ENCODE data around the gene MOB3B. TPM values are rescaled to one million over a fixed set of nuclear protein-coding genes. Genes with fewer than 3 reads are reported as not detected.

The MOB3B gene
- total RNA-seq, 2 experiments from 2014 or later: 1.3 TPM

DNA sequence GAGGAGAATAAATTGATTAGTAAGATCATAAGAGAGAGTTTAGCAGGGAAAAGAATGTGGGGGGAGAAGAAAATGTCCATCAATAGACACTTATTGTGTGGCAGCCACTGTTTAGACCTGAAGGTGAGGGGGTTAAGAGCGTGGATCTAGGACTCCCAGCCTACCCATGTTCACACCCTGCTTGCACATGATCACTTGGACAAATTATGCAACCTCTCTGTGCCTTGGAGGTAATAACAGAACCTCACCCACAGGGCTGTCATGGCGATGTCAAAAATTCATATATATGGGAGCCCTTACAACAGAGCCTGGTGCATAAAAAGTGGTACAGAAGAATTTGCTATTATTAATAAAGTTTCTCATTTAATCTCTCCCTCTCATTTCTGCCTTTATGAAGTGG is 146.6 kb downstream of the MOB3B start:
- H3K4me1 Mint-ChIP-seq: peaks cover 12% of the 10 kb centered on the region
- DNase-seq: no peak
- no peaks in the 10 kb centered on the region for H3K9me3 Mint-ChIP-seq
- H3K4me3 Mint-ChIP-seq: no peak overlapping the region
- H3K36me3 Mint-ChIP-seq: no peaks in the 10 kb centered on the region
- H3K27me3 Mint-ChIP-seq: peaks cover 8% of the 10 kb centered on the region
- no peak overlapping the region for H3K27ac Mint-ChIP-seq

- peaks cover 8% of the 10 kb centered on the region for H3K27me3 Mint-ChIP-seq
- no peaks in the 10 kb centered on the region for H3K9me3 Mint-ChIP-seq
- no peaks in the 10 kb centered on the region for H3K36me3 Mint-ChIP-seq
- no peak for DNase-seq
- no peak overlapping the region for H3K4me3 Mint-ChIP-seq
- H3K27ac Mint-ChIP-seq: no peak overlapping the region
- H3K4me1 Mint-ChIP-seq: peaks cover 12% of the 10 kb centered on the region
Measured at GRCh38 chr9:27382308-27382707, 147.3 kb downstream of the MOB3B start.

DNA sequence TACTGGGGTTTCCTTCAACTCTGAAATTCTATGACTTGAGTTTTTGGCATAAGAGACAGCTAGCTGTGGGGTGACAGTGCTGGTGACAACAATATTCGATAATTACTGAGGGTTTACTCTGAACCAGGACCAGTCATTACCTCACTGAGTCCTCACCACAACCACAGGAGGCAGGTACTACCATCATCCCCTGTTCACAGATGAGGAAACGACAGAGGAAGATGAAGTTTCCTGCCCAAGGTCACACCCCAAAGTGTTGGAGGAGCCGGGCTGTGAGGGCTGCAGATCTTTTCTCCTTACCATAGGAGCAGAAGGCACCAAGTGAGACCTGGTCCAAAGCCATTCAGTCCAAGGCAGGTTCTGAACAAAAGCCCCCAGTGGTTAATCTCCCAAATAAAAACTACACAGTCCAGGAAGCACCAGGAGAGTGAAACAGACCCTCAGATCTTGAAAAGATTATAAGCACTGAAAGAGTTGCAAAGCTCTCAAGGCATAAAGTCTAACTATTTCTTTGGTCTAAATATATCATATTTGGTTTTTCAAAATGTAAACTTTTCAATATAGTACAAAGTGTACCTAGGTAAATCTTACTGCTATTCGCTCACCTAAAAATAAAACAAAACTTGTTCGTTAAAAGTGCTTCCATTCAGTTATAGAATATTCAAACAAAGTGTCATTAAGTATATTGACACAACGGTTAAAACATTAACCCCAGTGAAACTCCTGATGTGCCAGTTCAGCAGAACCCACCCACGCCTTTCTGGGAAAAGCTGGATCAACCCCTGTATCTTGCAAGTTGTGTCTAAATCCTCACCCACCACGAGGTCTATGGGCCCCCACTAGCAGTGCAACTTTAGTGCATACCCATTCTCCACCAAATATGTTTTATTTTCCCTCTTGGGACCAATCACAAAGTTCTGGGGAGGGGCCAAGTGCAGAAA is 150.0 kb downstream of the MOB3B start:
- Mint-ChIP-seq H3K27me3 (peaks cover 8% of the 10 kb centered on the region), H3K27ac (peak overlapping the region; percentile 40), H3K4me1 (peaks cover 12% of the 10 kb centered on the region), H3K9me3 (no peaks in the 10 kb centered on the region), H3K4me3 (no peak overlapping the region), H3K36me3 (no peaks in the 10 kb centered on the region)
- peak; percentile 22 for DNase-seq

DNA sequence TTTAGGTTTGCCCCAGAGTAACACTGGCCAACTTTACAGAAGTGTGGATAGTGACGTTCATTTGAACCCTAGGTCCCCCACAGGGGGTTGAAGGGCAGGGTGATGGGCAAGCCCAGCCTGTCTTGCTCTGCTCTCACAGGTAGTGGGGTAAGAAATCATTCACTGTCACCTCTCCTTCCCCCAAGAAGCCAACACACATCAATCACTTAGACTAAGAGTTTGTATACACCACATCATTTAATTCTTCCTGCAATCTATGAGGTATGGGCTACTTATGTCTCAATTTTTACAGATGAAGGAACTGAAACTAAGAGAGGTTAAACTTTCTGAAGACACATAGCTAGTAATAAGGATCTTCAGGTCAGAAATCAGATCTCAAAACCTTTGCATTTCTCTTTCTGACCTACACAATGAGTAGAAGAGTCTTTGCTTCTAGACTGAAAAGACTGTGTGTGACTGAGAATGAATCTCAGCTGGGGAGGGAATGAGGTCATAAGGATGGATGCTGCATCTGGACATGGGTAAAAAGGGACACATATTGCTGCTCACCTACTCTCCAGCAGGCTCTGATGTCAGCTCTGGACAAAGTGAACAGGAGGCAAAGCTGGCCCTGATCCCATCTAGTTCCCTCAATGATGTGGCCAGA is 151.7 kb downstream of the MOB3B start:
- H3K36me3 Mint-ChIP-seq: no peaks in the 10 kb centered on the region
- H3K27me3 Mint-ChIP-seq: peaks cover 8% of the 10 kb centered on the region
- peaks cover 12% of the 10 kb centered on the region for H3K4me1 Mint-ChIP-seq
- H3K4me3 Mint-ChIP-seq: no peak overlapping the region
- H3K9me3 Mint-ChIP-seq: no peaks in the 10 kb centered on the region
- no peak overlapping the region for H3K27ac Mint-ChIP-seq
- DNase-seq: no peak

GRCh38 chr9:27377147-27377807 is 152.3 kb downstream of the MOB3B start:
- peaks cover 12% of the 10 kb centered on the region for H3K4me1 Mint-ChIP-seq
- no peak overlapping the region for H3K4me3 Mint-ChIP-seq
- H3K36me3 Mint-ChIP-seq: no peaks in the 10 kb centered on the region
- no peak for DNase-seq
- H3K9me3 Mint-ChIP-seq: no peaks in the 10 kb centered on the region
- H3K27me3 Mint-ChIP-seq: peaks cover 8% of the 10 kb centered on the region
- no peak overlapping the region for H3K27ac Mint-ChIP-seq

DNA sequence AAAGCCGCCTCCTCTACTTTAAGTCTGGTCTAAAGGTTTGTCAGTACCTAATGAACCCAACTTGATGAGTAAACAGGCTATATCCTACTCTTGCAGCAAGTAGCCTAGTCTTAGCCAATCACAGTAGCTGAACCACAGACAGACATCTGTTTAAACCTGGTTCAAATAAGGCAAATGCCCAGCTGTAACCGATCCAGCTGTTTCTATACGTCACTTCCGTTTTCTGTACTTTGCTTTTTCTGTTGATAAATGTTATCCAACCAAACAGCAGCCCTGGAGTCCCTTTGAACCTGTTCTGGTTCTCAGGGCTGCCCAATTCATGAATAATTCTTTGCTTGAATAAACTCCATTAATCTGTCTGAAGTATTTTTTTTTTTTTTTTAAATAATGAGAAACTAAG is 155.8 kb downstream of the MOB3B start:
- no peak overlapping the region for H3K4me3 Mint-ChIP-seq
- no peaks in the 10 kb centered on the region for H3K9me3 Mint-ChIP-seq
- no peaks in the 10 kb centered on the region for H3K36me3 Mint-ChIP-seq
- no peak for DNase-seq
- H3K27me3 Mint-ChIP-seq: peaks cover 11% of the 10 kb centered on the region
- H3K4me1 Mint-ChIP-seq: peaks cover 11% of the 10 kb centered on the region
- no peak overlapping the region for H3K27ac Mint-ChIP-seq

- no peak overlapping the region for H3K27ac Mint-ChIP-seq
- H3K27me3 Mint-ChIP-seq: peaks cover 8% of the 10 kb centered on the region
- peaks cover 13% of the 10 kb centered on the region for H3K4me1 Mint-ChIP-seq
- H3K9me3 Mint-ChIP-seq: no peaks in the 10 kb centered on the region
- DNase-seq: no peak
- H3K4me3 Mint-ChIP-seq: no peak overlapping the region
- no peaks in the 10 kb centered on the region for H3K36me3 Mint-ChIP-seq
Measured at GRCh38 chr9:27372615-27373014, 157.0 kb downstream of the MOB3B start.

DNA sequence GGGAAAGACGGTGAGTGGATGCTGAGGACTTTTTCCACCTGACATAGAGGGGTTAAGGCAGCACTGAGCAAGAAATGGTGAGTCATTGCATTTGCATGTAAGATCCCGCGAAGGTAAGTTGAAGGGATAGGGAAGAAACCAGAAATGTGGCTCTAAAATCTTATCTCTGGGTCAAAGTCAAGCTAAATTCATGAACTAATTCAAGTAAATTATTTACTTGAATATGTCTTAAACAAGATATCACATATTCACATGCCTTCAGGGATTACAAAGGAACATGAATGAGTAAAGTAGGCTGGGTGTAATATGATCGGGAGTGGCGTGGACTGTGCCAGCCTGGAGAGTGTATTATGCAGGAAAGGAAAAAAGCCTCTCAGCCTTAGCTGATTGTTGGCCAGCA is 158.2 kb downstream of the MOB3B start:
- Mint-ChIP-seq H3K36me3 (no peaks in the 10 kb centered on the region), H3K4me3 (no peak overlapping the region), H3K9me3 (no peaks in the 10 kb centered on the region), H3K27ac (no peak overlapping the region), H3K4me1 (peaks cover 25% of the 10 kb centered on the region), H3K27me3 (peaks cover 8% of the 10 kb centered on the region)
- DNase-seq: no peak

GRCh38 chr9:27369591-27369990 is 160.0 kb downstream of the MOB3B start:
- Mint-ChIP-seq H3K27me3 (peaks cover 8% of the 10 kb centered on the region), H3K36me3 (no peaks in the 10 kb centered on the region), H3K4me3 (no peak overlapping the region), H3K9me3 (no peaks in the 10 kb centered on the region), H3K4me1 (peaks cover 41% of the 10 kb centered on the region), H3K27ac (no peak overlapping the region)
- DNase-seq: no peak

GRCh38 chr9:27368316-27368985 is 161.2 kb downstream of the MOB3B start:
- DNase-seq: no peak
- Mint-ChIP-seq H3K9me3 (no peaks in the 10 kb centered on the region), H3K36me3 (no peaks in the 10 kb centered on the region), H3K4me3 (no peak overlapping the region), H3K27me3 (peaks cover 8% of the 10 kb centered on the region), H3K4me1 (peaks cover 41% of the 10 kb centered on the region), H3K27ac (no peak overlapping the region)

- H3K4me3 Mint-ChIP-seq: no peak overlapping the region
- DNase-seq: no peak
- H3K27me3 Mint-ChIP-seq: peaks cover 8% of the 10 kb centered on the region
- H3K27ac Mint-ChIP-seq: no peak overlapping the region
- peaks cover 41% of the 10 kb centered on the region for H3K4me1 Mint-ChIP-seq
- no peaks in the 10 kb centered on the region for H3K36me3 Mint-ChIP-seq
- H3K9me3 Mint-ChIP-seq: no peaks in the 10 kb centered on the region
Measured at GRCh38 chr9:27367921-27368315, 161.7 kb downstream of the MOB3B start.

- peak overlapping the region; percentile 62 for H3K4me3 Mint-ChIP-seq
Measured at GRCh38 chr9:27367175-27367798, 162.3 kb downstream of the MOB3B start.

DNA sequence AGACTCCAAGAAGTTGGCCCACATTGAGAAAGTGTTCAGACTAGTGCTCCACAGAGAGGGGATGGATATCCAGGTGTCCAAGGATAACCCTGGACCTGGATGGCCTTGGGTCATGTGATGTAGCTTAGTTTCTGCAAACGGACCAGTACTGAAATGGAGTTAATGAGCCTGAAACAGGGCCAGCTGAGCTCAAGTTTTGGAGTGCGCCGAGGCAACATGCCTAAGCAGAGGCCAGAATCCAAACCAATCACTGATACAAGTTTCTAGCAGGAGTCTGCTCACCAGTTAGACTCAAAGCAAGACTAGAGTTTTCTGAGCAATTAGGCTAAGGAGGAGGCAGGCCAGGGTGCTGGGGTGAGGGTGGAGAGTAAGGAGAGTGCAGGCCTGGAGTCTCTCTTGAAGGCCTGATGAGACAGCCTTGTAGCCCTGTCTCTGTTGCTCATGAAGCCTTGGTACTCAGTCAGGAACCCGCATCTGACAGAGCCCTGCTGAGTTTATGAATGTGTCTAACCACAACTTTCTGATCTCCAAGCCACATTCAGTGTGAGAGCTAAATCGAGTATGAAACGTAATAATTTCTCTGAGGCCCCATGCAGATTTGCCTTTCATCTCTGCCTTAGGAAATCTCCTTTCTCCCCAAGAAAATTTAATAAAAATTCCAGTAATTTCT is 163.8 kb downstream of the MOB3B start:
- peak overlapping the region; percentile 62 for H3K4me3 Mint-ChIP-seq
- no peaks in the 10 kb centered on the region for H3K9me3 Mint-ChIP-seq
- H3K27ac Mint-ChIP-seq: peak overlapping the region; percentile 80
- peaks cover 8% of the 10 kb centered on the region for H3K27me3 Mint-ChIP-seq
- no peaks in the 10 kb centered on the region for H3K36me3 Mint-ChIP-seq
- H3K4me1 Mint-ChIP-seq: peaks cover 35% of the 10 kb centered on the region
- DNase-seq: peak; percentile 66

More at GRCh38 chr9:27367175-27367798, 162.3 kb downstream of the MOB3B start:
- Mint-ChIP-seq H3K9me3 (no peaks in the 10 kb centered on the region), H3K4me1 (peaks cover 41% of the 10 kb centered on the region), H3K27ac (peak overlapping the region; percentile 80), H3K27me3 (peaks cover 8% of the 10 kb centered on the region), H3K36me3 (no peaks in the 10 kb centered on the region)
- DNase-seq: no peak

All from activated naive CD8-positive, alpha-beta T cell treated with anti-CD3 and anti-CD28 coated beads for 36 hours (primary cell).